ENCODE results near the gene ZNRF1.
A peak's percentile ranks its signal among the peaks of the same experiment; 100 is the strongest.

DNA sequence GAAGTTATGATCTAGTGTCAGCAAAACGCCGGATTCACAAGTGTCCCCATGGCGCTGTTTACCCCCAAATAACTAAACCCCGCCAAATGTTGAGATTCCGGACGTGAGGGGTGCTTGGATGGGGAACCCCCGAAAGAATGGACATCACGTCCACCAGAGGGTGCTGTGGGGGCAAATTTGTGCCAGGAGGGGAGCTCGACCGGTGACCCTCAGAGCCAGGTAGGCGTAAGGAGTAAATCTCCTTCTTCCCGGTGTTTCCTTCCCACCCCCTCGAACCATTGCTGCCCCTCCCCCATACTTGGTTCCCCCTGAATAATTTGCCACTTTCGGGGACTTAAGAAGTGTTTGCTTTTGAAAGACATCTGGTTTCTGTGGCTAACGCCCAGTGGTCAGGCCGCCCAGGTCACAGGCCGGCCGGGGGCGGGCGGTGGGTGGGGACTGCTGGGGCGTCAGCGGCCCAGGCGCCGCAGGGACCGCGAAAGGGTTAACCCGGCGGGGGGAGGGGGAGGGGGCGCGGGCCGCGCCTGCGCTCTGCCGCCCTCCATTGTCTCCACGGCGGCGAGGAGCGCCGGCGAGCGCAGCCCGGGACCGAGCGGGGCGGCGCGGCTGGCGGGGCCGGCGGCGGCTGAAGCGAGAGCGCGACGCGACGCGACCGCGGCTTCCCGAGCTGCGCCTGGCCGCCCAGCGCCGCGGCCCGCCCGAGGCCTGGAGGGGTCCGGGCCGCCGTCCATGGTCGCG lies at the start of gene ZNRF1:
- TF ChIP-seq, protein P1, sequence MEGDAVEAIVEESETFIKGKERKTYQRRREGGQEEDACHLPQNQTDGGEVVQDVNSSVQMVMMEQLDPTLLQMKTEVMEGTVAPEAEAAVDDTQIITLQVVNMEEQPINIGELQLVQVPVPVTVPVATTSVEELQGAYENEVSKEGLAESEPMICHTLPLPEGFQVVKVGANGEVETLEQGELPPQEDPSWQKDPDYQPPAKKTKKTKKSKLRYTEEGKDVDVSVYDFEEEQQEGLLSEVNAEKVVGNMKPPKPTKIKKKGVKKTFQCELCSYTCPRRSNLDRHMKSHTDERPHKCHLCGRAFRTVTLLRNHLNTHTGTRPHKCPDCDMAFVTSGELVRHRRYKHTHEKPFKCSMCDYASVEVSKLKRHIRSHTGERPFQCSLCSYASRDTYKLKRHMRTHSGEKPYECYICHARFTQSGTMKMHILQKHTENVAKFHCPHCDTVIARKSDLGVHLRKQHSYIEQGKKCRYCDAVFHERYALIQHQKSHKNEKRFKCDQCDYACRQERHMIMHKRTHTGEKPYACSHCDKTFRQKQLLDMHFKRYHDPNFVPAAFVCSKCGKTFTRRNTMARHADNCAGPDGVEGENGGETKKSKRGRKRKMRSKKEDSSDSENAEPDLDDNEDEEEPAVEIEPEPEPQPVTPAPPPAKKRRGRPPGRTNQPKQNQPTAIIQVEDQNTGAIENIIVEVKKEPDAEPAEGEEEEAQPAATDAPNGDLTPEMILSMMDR (IDR thresholded peaks at IDR 0.05; ENCODE audit: control extremely low read depth in 1 of 3, insufficient read depth in 1 of 3, low read depth in 1 of 3, low read length in 3 of 3), result peak; percentile 74 to 87 (median 80)
- no peak for TF ChIP-seq EZH2 (IDR thresholded peaks at IDR 0.05; ENCODE audit: low read depth, low read length, severe bottlenecking)
- TF ChIP-seq EP300 (IDR thresholded peaks at IDR 0.05; ENCODE audit: borderline replicate concordance in 1 of 2, low read depth in 2 of 2, low read length in 2 of 2), result no peak
- TF ChIP-seq TEAD4 (IDR thresholded peaks at IDR 0.05; ENCODE audit: low read depth, low read length), result 0 out of 2 replicates have a peak, but pooled peaks have one; percentile 48
- TF ChIP-seq RAD21 (IDR thresholded peaks at IDR 0.05 in 1 of 2, conservative IDR thresholded peaks at IDR 0.05 in 1 of 2; ENCODE audit: low read depth in 2 of 2, low read length in 2 of 2), result peak; percentile 83
- peak; percentile 45; the same call in 1 of the 2 replicates for TF ChIP-seq RBBP5 (IDR thresholded peaks at IDR 0.05; ENCODE audit: borderline replicate concordance, low read depth, low read length)
- TF ChIP-seq EGR1 (IDR thresholded peaks at IDR 0.05; ENCODE audit: borderline replicate concordance, low read depth, low read length), result no peak
- TF ChIP-seq BACH1 (IDR thresholded peaks at IDR 0.05; ENCODE audit: low read length), result no peak
- TF ChIP-seq CEBPB (IDR thresholded peaks at IDR 0.05; ENCODE audit: low read depth, low read length), result no peak
- peak; percentile 46 for TF ChIP-seq NRF1 (IDR thresholded peaks at IDR 0.05; ENCODE audit: low read depth, low read length)
- TF ChIP-seq, protein P2, sequence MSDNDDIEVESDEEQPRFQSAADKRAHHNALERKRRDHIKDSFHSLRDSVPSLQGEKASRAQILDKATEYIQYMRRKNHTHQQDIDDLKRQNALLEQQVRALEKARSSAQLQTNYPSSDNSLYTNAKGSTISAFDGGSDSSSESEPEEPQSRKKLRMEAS (IDR thresholded peaks at IDR 0.05), result 0 out of 2 replicates have a peak, but pooled peaks have one; percentile 3
- no peak for TF ChIP-seq JUN (IDR thresholded peaks at IDR 0.05; ENCODE audit: low read depth, low read length)
- TF ChIP-seq SIRT6 (IDR thresholded peaks at IDR 0.05; ENCODE audit: low read length), result no peak

Data from H1 (cell line).